Prostate gland (tissue), 2 donors: Measurements from ENCODE around the gene ARRDC3. TPM values are rescaled to one million over a fixed set of nuclear protein-coding genes. Genes with fewer than 3 reads are reported as not detected.

ENCODE experiments used
- DNase-seq: peaks from one replicate; pipeline ENCODE4 v3.0.0-alpha.2; 2019; ENCODE audit warnings: low spot score
- H3K27ac ChIP-seq, 2 donors: fragments of 200-600 bp; sonication (generic); 2 replicates each; pipeline ENCODE4 v1.5.1; 2017 to 2019
- H3K27me3 ChIP-seq: fragments of 200-600 bp; sonication (generic); replicated peaks from 2 replicates; pipeline ENCODE4 v1.5.1; 2019; ENCODE audit not compliant: insufficient read depth
- H3K36me3 ChIP-seq, 2 donors: fragments of 200-600 bp; sonication (generic); 1 replicate in 1 of 2; 2 replicates in 1 of 2; pipeline versions ENCODE4 v1.5.1 to v1.8.1; 2017 to 2019
- H3K4me1 ChIP-seq: fragments of 200-600 bp; sonication (generic); replicated peaks from 2 replicates; pipeline ENCODE4 v1.5.1; 2019
- H3K4me3 ChIP-seq, 2 donors: fragments of 200-600 bp; sonication (generic); 2 replicates each; pipeline ENCODE4 v1.5.1; 2017 to 2019
- H3K9me3 ChIP-seq: fragments of 200-600 bp; sonication (generic); 2 replicates; pipeline ENCODE4 v1.5.1; 2017
- CTCF ChIP-seq, 4 experiments: fragments of 200-600 bp in 2 of 4; fragments of 450-650 bp in 2 of 4; sonication (generic) in 2 of 4; IDR thresholded peaks; 1 replicate in 3 of 4; 2 replicates in 1 of 4; pipeline ENCODE4 v1.5.1; 2016 to 2019; ENCODE audit warnings: antibody characterized with exemption in 4 of 4, mild to moderate bottlenecking in 2 of 4, moderate library complexity in 2 of 4
- POLR2A ChIP-seq: fragments of 450-650 bp; IDR thresholded peaks from one replicate; pipeline ENCODE4 v1.6.1; 2016; ENCODE audit warnings: antibody characterized with exemption, mild to moderate bottlenecking
- POLR2AphosphoS5 ChIP-seq: sonication (generic); formaldehyde crosslinking; IDR thresholded peaks from one replicate; pipeline ENCODE4 v1.6.1; 2017; ENCODE audit warnings: antibody characterized with exemption
- WGBS: methylation state at CpG from one replicate; pipeline ENCODE4 v1.1.5; 2018; 5-methylcytosine and 5-hydroxymethylcytosine counted together
- intact Hi-C: fragments of 100-400 bp; cut with DNase I; formaldehyde crosslinking; loops from one replicate; pipeline ENCODE4 v1.14.2; 2022
- total RNA-seq, 2 donors: library from RNA; depleted of rRNA; stranded (reverse); fragments of >200 nt; gene quantifications; one replicate each; pipeline ENCODE4 v1.1.0, GENCODE V29; 2016

Gene ARRDC3
- total RNA-seq, 2 donors from 2014 or later: 31.4 to 54.9 TPM

DNA sequence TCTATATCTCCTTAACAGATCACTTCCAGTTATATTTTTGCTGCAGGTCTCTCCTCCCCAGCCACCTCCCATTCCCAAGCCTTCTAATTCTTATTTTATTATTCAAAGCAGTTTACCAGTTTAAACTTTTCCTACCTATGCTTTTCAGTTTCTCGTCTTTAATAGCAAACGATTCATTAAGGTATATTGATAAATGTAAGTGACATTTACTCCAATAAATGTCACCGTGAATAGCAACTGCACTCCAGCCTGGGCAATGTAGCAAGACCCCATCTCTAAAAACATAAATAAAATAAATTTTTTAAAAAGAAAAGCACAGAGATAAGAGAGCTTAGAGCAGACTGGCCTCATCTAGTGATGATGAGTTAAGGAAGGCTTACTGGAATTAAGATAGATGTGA lies 42.6 kb downstream of the ARRDC3 start:
- intact Hi-C loops: no loop called here
- TF ChIP-seq POLR2A (no peak), CTCF (IDR thresholded peaks at IDR 0.05) (no peak), POLR2AphosphoS5 (no peak)
- Histone ChIP-seq H3K27ac (no peak overlapping the region), H3K9me3 (no peaks in the 10 kb centered on the region), H3K36me3 (no peaks in the 10 kb centered on the region), H3K4me3 (no peak overlapping the region), H3K4me1 (no peaks in the 10 kb centered on the region), H3K27me3 (no peaks in the 10 kb centered on the region)
- DNase-seq: no peak
- 94% methylated on average over 3 of the region's 3 CpGs for WGBS

- H3K9me3 ChIP-seq: no peaks in the 10 kb centered on the region
- no peak overlapping the region for H3K4me3 ChIP-seq
- no peak overlapping the region for H3K27ac ChIP-seq
- H3K36me3 ChIP-seq: no peaks in the 10 kb centered on the region
- no peaks in the 10 kb centered on the region for H3K27me3 ChIP-seq
- no peak for DNase-seq
- WGBS: 53% methylated on average over 3 of the region's 3 CpGs
- no peak for TF ChIP-seq POLR2A
- TF ChIP-seq POLR2AphosphoS5: no peak
- no peak for TF ChIP-seq CTCF (IDR thresholded peaks at IDR 0.05)
- H3K4me1 ChIP-seq: no peaks in the 10 kb centered on the region
- intact Hi-C loops: no loop called here
These were observed 43.9 kb downstream of the ARRDC3 start for GRCh38 chr5:91339063-91339705.

- H3K27me3 ChIP-seq: no peaks in the 10 kb centered on the region
- H3K27ac ChIP-seq: no peak overlapping the region
- H3K4me1 ChIP-seq: no peaks in the 10 kb centered on the region
- 53% methylated on average over 8 of the region's 8 CpGs for WGBS
- intact Hi-C loops: no loop called here
- H3K36me3 ChIP-seq: no peaks in the 10 kb centered on the region
- no peak for DNase-seq
- no peak overlapping the region for H3K4me3 ChIP-seq
- H3K9me3 ChIP-seq: no peaks in the 10 kb centered on the region
- TF ChIP-seq POLR2A (no peak), CTCF (IDR thresholded peaks at IDR 0.05) (no peak), POLR2AphosphoS5 (no peak)
These were observed 50.7 kb downstream of the ARRDC3 start for GRCh38 chr5:91332267-91333045.

GRCh38 chr5:91331705-91332104 lies 51.4 kb downstream of the ARRDC3 start:
- H3K4me3 ChIP-seq: no peak overlapping the region
- no peaks in the 10 kb centered on the region for H3K36me3 ChIP-seq
- H3K9me3 ChIP-seq: no peaks in the 10 kb centered on the region
- H3K27me3 ChIP-seq: no peaks in the 10 kb centered on the region
- intact Hi-C loops: no loop called here
- TF ChIP-seq POLR2AphosphoS5: no peak
- TF ChIP-seq CTCF (IDR thresholded peaks at IDR 0.05): no peak
- no peak for TF ChIP-seq POLR2A
- H3K4me1 ChIP-seq: no peaks in the 10 kb centered on the region
- DNase-seq: no peak
- no peak overlapping the region for H3K27ac ChIP-seq
- WGBS: 70% methylated on average over 1 of the region's 1 CpG

DNA sequence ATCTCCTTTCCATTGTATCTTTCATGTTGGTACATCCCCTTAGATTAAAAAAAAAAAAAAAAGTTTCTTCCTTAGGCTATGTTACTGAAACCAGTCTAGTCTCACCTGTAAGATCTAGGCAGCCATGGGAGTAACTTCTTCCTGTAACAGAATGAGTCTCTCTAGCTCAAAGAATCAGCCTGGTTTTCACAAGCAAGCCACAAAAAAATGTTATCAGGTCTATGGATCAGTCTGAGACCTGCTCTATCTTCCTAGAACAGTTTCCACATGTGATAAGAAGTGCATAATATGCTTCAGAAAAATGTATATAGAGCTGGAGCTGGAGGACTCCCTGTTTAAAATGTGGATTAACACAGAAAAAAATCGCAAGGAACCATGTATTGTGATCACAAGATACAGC lies 53.8 kb downstream of the ARRDC3 start:
- no peaks in the 10 kb centered on the region for H3K27me3 ChIP-seq
- H3K36me3 ChIP-seq: no peaks in the 10 kb centered on the region
- no peak overlapping the region for H3K27ac ChIP-seq
- intact Hi-C loops: no loop called here
- no peaks in the 10 kb centered on the region for H3K4me1 ChIP-seq
- DNase-seq: no peak
- WGBS: 71% methylated on average over 1 of the region's 1 CpG
- H3K9me3 ChIP-seq: no peaks in the 10 kb centered on the region
- TF ChIP-seq POLR2AphosphoS5 (no peak), POLR2A (no peak), CTCF (IDR thresholded peaks at IDR 0.05) (no peak)
- H3K4me3 ChIP-seq: no peak overlapping the region
